ENCODE measurements around the gene ODAD2. TPM values are rescaled to one million over a fixed set of nuclear protein-coding genes. Genes with fewer than 3 reads are reported as not detected.

The ODAD2 gene
- total RNA-seq, 1 experiment from 2014 or later: 4.1 TPM

GRCh38 chr10:28047061-28047460 is 48.2 kb upstream of the ODAD2 start:
- Mint-ChIP-seq H3K27me3 (ENCODE audit: low read depth) (no peaks in the 10 kb centered on the region), H3K4me3 (no peak overlapping the region), H3K36me3 (no peaks in the 10 kb centered on the region; the same call in 1 of the 2 replicates), H3K27ac (no peak overlapping the region), H3K4me1 (peaks cover 5% of the 10 kb centered on the region; the same call in 1 of the 2 replicates), H3K9me3 (peaks cover 4% of the 10 kb centered on the region; the same call in 1 of the 2 replicates)
- ChIA-PET POLR2A (no interaction called here), CTCF (interaction anchor here (1.0 kb wide), 1 partner anchor 347 kb away, joined by 3 read pairs; no protein-coding TSS in a partner anchor)
- no peak for DNase-seq (ENCODE audit: low spot score)
- TF ChIP-seq NFYB (CRISPR knock-in tag; conservative IDR thresholded peaks at IDR 0.05; ENCODE audit: low read depth): no peak
- TF ChIP-seq, protein P1, sequence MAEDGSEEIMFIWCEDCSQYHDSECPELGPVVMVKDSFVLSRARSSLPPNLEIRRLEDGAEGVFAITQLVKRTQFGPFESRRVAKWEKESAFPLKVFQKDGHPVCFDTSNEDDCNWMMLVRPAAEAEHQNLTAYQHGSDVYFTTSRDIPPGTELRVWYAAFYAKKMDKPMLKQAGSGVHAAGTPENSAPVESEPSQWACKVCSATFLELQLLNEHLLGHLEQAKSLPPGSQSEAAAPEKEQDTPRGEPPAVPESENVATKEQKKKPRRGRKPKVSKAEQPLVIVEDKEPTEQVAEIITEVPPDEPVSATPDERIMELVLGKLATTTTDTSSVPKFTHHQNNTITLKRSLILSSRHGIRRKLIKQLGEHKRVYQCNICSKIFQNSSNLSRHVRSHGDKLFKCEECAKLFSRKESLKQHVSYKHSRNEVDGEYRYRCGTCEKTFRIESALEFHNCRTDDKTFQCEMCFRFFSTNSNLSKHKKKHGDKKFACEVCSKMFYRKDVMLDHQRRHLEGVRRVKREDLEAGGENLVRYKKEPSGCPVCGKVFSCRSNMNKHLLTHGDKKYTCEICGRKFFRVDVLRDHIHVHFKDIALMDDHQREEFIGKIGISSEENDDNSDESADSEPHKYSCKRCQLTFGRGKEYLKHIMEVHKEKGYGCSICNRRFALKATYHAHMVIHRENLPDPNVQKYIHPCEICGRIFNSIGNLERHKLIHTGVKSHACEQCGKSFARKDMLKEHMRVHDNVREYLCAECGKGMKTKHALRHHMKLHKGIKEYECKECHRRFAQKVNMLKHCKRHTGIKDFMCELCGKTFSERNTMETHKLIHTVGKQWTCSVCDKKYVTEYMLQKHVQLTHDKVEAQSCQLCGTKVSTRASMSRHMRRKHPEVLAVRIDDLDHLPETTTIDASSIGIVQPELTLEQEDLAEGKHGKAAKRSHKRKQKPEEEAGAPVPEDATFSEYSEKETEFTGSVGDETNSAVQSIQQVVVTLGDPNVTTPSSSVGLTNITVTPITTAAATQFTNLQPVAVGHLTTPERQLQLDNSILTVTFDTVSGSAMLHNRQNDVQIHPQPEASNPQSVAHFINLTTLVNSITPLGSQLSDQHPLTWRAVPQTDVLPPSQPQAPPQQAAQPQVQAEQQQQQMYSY (CRISPR knock-in tag; IDR thresholded peaks at IDR 0.05): no peak
- no peak for TF ChIP-seq FOXK1 (CRISPR knock-in tag; IDR thresholded peaks at IDR 0.05)
- TF ChIP-seq CREB1 (CRISPR knock-in tag; IDR thresholded peaks at IDR 0.05): no peak
- ATAC-seq: no peak

- peaks cover 4% of the 10 kb centered on the region; the same call in 1 of the 2 replicates for H3K9me3 Mint-ChIP-seq
- ATAC-seq (no peak), DNase-seq (ENCODE audit: low spot score) (no peak)
- H3K36me3 Mint-ChIP-seq: no peaks in the 10 kb centered on the region; the same call in 1 of the 2 replicates
- POLR2A ChIA-PET: no interaction called here
- TF ChIP-seq, protein P2, sequence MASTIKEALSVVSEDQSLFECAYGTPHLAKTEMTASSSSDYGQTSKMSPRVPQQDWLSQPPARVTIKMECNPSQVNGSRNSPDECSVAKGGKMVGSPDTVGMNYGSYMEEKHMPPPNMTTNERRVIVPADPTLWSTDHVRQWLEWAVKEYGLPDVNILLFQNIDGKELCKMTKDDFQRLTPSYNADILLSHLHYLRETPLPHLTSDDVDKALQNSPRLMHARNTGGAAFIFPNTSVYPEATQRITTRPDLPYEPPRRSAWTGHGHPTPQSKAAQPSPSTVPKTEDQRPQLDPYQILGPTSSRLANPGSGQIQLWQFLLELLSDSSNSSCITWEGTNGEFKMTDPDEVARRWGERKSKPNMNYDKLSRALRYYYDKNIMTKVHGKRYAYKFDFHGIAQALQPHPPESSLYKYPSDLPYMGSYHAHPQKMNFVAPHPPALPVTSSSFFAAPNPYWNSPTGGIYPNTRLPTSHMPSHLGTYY (CRISPR knock-in tag; IDR thresholded peaks at IDR 0.05): no peak
- TF ChIP-seq TP53 (CRISPR knock-in tag; IDR thresholded peaks at IDR 0.05) (no peak), GTF2I (CRISPR knock-in tag; conservative IDR thresholded peaks at IDR 0.05) (no peak), CBFB (CRISPR knock-in tag; IDR thresholded peaks at IDR 0.05; ENCODE audit: low read depth) (no peak), ZNF416 (CRISPR knock-in tag; IDR thresholded peaks at IDR 0.05) (no peak), JAZF1 (CRISPR knock-in tag; IDR thresholded peaks at IDR 0.05) (no peak), FOXJ3 (CRISPR knock-in tag; IDR thresholded peaks at IDR 0.05; ENCODE audit: borderline replicate concordance) (no peak), MLX (CRISPR knock-in tag; IDR thresholded peaks at IDR 0.05) (no peak), ZNF138 (CRISPR knock-in tag; conservative IDR thresholded peaks at IDR 0.05) (no peak), KAT7 (CRISPR knock-in tag; IDR thresholded peaks at IDR 0.05; ENCODE audit: borderline replicate concordance) (no peak), CDX4 (CRISPR knock-in tag; IDR thresholded peaks at IDR 0.05; ENCODE audit: borderline replicate concordance) (no peak), NFATC4 (CRISPR knock-in tag; IDR thresholded peaks at IDR 0.05) (no peak)
- TF ChIP-seq, protein P3, sequence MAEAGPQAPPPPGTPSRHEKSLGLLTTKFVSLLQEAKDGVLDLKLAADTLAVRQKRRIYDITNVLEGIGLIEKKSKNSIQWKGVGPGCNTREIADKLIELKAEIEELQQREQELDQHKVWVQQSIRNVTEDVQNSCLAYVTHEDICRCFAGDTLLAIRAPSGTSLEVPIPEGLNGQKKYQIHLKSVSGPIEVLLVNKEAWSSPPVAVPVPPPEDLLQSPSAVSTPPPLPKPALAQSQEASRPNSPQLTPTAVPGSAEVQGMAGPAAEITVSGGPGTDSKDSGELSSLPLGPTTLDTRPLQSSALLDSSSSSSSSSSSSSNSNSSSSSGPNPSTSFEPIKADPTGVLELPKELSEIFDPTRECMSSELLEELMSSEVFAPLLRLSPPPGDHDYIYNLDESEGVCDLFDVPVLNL (CRISPR knock-in tag; IDR thresholded peaks at IDR 0.05; ENCODE audit: borderline replicate concordance, low read depth): no peak
- H3K4me1 Mint-ChIP-seq: peaks cover 5% of the 10 kb centered on the region; the same call in 1 of the 2 replicates
- CTCF ChIA-PET: no interaction called here
- no peaks in the 10 kb centered on the region for H3K27me3 Mint-ChIP-seq (ENCODE audit: low read depth)
- H3K4me3 Mint-ChIP-seq: no peak overlapping the region
- H3K27ac Mint-ChIP-seq: no peak overlapping the region
These were observed 47.7 kb upstream of the ODAD2 start for GRCh38 chr10:28046579-28046978.

Data from WTC11 (cell line).